Measurements from ENCODE around the gene ADPRS. TPM values are rescaled to one million over a fixed set of nuclear protein-coding genes. Genes with fewer than 3 reads are reported as not detected.
A peak's percentile ranks its signal among the peaks of the same experiment; 100 is the strongest.

The ADPRS gene
- total and polyA plus RNA-seq, 2 donors (not counting 3 experiments of a cell fraction or from before 2014, with no cell fraction given) = 32.9 to 48.1 TPM

- no peaks in the 10 kb centered on the region for H4K20me1 ChIP-seq (replicated peaks; ENCODE audit: control insufficient read depth, extremely low read depth, insufficient read depth, low read length)
- peak within 1 kb of the TSS in 1 of 3 experiments; percentile 31 for H3K4me3 ChIP-seq (replicated peaks in 1 of 3; ENCODE audit: insufficient read depth in 1 of 3, low read depth in 1 of 3, low read length in 3 of 3)
- TF ChIP-seq MYC (IDR thresholded peaks at IDR 0.05; ENCODE audit: low read depth, low read length) (no peak), MAX (IDR thresholded peaks at IDR 0.05; ENCODE audit: insufficient read depth, insufficient read length) (peak; percentile 17)
- intact Hi-C loops (cut with micrococcal nuclease) = no loop called here
- no peaks in the 10 kb centered on the region for H3K36me3 ChIP-seq (ENCODE audit: control insufficient read depth in 2 of 2, extremely low read depth in 1 of 2, insufficient read depth in 2 of 2, low read length in 2 of 2)
- H3K9me1 ChIP-seq (replicated peaks; ENCODE audit: control insufficient read depth, extremely low read depth, insufficient read depth, low read length) = no peaks in the 10 kb centered on the region
- H3K4me2 ChIP-seq (ENCODE audit: insufficient read depth, low read length) = no peak within 1 kb of the TSS
- POLR2A ChIA-PET = no interaction called here
- H3K79me2 ChIP-seq (ENCODE audit: control insufficient read depth, insufficient read depth, low read length) = no peaks in the 10 kb centered on the region
- dilution Hi-C loops (cut with MboI; ENCODE audit: extremely low pct_ligation_motif_present, low sequenced_read_pairs) = no loop called here
- H3K9me3 ChIP-seq (replicated peaks; ENCODE audit: control insufficient read depth, insufficient read depth, low read length) = no peaks in the 10 kb centered on the region
- H2AFZ ChIP-seq (ENCODE audit: low read depth, low read length) = peak within 1 kb of the TSS; percentile 40
- H3K9ac ChIP-seq (replicated peaks; ENCODE audit: extremely low read depth, insufficient read depth, low read length) = no peak within 1 kb of the TSS
- no peaks in the 10 kb centered on the region for H3K4me1 ChIP-seq (ENCODE audit: control insufficient read depth, extremely low read depth, insufficient read depth, low read length)
- CTCF ChIA-PET = interaction anchor here (0.6 to 1.0 kb wide), 2 partner anchors 10 to 484 kb away, joined by 4 to 5 read pairs; no protein-coding TSS in a partner anchor
- FAIRE-seq (no peak), DNase-seq (ENCODE audit: low read depth, low spot score) (no peak)
- H3K27me3 ChIP-seq (ENCODE audit: control insufficient read depth in 2 of 2, insufficient read depth in 2 of 2, low read length in 2 of 2) = peaks cover 5 to 9% of the 10 kb centered on the region in 2 experiments
- no peak within 1 kb of the TSS for H3K27ac ChIP-seq (ENCODE audit: insufficient read depth, low read depth, low read length)
- no TSS peak for BruUV-seq (replicated peaks)
These were observed 36.7 kb downstream of the ADPRS start, which contains the start of gene COL8A2 for GRCh38 chr1:36125129-36125991. Gene COL8A2 (minus strand): TSS chr1:36125222. CDS start chr1:36100242, 24,980 bp downstream.

DNA sequence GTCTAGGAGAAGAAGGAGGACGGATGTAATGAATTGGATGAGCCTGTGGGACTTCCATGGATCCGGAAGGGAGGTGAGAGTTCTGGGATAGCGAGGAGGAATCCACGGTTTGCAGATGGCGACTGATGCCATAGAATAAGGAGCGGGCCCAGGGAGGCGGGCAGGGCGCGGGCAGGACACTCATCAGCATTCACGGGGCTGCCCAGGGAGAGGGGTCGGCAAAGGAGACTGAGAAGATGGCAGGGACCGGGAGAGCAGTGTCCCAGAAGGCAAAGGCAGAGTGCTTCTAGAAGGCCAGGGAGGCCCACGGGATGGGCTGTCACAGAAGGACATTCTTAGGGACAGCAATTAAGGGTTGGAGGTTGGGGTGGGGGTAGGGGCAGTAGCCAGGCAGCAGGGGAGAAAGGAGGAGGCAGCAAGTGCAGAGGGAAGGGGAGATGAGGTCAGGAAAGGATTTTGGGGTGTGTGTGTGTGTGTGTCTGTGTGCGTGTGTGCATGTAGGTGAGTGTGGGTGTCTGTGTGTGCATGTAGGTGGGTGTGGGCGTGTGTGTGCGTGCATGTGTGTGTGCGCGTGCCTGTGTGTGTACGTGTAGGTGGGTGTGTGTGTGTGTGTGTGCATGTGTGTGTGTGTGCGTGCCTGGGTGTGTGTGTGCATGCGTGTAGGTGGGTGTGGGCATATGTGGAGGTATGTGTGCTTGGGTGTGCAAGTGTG is 37.5 kb downstream of the ADPRS start:
- H3K79me2 ChIP-seq (ENCODE audit: control insufficient read depth, insufficient read depth, low read length) = no peaks in the 10 kb centered on the region
- no peak overlapping the region for H3K4me3 ChIP-seq (replicated peaks in 1 of 3; ENCODE audit: insufficient read depth in 1 of 3, low read depth in 1 of 3, low read length in 3 of 3)
- intact Hi-C loops (cut with micrococcal nuclease) = no loop called here
- peaks cover 5 to 9% of the 10 kb centered on the region in 2 experiments for H3K27me3 ChIP-seq (ENCODE audit: control insufficient read depth in 2 of 2, insufficient read depth in 2 of 2, low read length in 2 of 2)
- dilution Hi-C loops (cut with MboI; ENCODE audit: extremely low pct_ligation_motif_present, low sequenced_read_pairs) = no loop called here
- H3K9me3 ChIP-seq (replicated peaks; ENCODE audit: control insufficient read depth, insufficient read depth, low read length) = no peaks in the 10 kb centered on the region
- no peak overlapping the region for H3K9ac ChIP-seq (replicated peaks; ENCODE audit: extremely low read depth, insufficient read depth, low read length)
- no peak for FAIRE-seq
- peak overlapping the region; percentile 40 for H2AFZ ChIP-seq (ENCODE audit: low read depth, low read length)
- no TSS peak for BruUV-seq (replicated peaks)
- no peaks in the 10 kb centered on the region for H4K20me1 ChIP-seq (replicated peaks; ENCODE audit: control insufficient read depth, extremely low read depth, insufficient read depth, low read length)
- ChIA-PET CTCF (interaction anchor here (0.6 to 1.0 kb wide), 2 partner anchors 9 to 484 kb away, joined by 4 to 5 read pairs; no protein-coding TSS in a partner anchor), POLR2A (no interaction called here)
- H3K4me1 ChIP-seq (ENCODE audit: control insufficient read depth, extremely low read depth, insufficient read depth, low read length) = no peaks in the 10 kb centered on the region
- no peak for DNase-seq (ENCODE audit: low read depth, low spot score)
- TF ChIP-seq EZH2 (IDR thresholded peaks at IDR 0.05; ENCODE audit: borderline replicate concordance, low read depth, low read length, severe bottlenecking) = no peak
- no peak for TF ChIP-seq POLR2A (IDR thresholded peaks at IDR 0.05; ENCODE audit: low read depth, low read length)
- TF ChIP-seq MAX (IDR thresholded peaks at IDR 0.05; ENCODE audit: insufficient read depth, insufficient read length) = no peak
- TF ChIP-seq FOS (IDR thresholded peaks at IDR 0.05; ENCODE audit: borderline replicate concordance, insufficient read depth, low read length) = no peak
- TF ChIP-seq, protein P1, sequence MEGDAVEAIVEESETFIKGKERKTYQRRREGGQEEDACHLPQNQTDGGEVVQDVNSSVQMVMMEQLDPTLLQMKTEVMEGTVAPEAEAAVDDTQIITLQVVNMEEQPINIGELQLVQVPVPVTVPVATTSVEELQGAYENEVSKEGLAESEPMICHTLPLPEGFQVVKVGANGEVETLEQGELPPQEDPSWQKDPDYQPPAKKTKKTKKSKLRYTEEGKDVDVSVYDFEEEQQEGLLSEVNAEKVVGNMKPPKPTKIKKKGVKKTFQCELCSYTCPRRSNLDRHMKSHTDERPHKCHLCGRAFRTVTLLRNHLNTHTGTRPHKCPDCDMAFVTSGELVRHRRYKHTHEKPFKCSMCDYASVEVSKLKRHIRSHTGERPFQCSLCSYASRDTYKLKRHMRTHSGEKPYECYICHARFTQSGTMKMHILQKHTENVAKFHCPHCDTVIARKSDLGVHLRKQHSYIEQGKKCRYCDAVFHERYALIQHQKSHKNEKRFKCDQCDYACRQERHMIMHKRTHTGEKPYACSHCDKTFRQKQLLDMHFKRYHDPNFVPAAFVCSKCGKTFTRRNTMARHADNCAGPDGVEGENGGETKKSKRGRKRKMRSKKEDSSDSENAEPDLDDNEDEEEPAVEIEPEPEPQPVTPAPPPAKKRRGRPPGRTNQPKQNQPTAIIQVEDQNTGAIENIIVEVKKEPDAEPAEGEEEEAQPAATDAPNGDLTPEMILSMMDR (IDR thresholded peaks at IDR 0.05; ENCODE audit: extremely low read depth in 1 of 2, insufficient read depth in 1 of 2, low read depth in 1 of 2, low read length in 2 of 2) = no peak
- no peak for TF ChIP-seq GATA2 (IDR thresholded peaks at IDR 0.05; ENCODE audit: insufficient read depth, insufficient read length, low read depth, low read length)
- TF ChIP-seq MYC (IDR thresholded peaks at IDR 0.05; ENCODE audit: low read depth, low read length) = no peak
- TF ChIP-seq POLR2AphosphoS5 (IDR thresholded peaks at IDR 0.05; ENCODE audit: insufficient read depth, low read depth, low read length) = no peak
- H3K36me3 ChIP-seq (ENCODE audit: control insufficient read depth in 2 of 2, extremely low read depth in 1 of 2, insufficient read depth in 2 of 2, low read length in 2 of 2) = no peaks in the 10 kb centered on the region
- H3K4me2 ChIP-seq (ENCODE audit: insufficient read depth, low read length) = no peak overlapping the region
- no peaks in the 10 kb centered on the region for H3K9me1 ChIP-seq (replicated peaks; ENCODE audit: control insufficient read depth, extremely low read depth, insufficient read depth, low read length)
- no peak overlapping the region for H3K27ac ChIP-seq (ENCODE audit: insufficient read depth, low read depth, low read length)

Measured in endothelial cell of umbilical vein (primary cell).